ENCODE data around the gene MPDZ. TPM values are rescaled to one million over a fixed set of nuclear protein-coding genes. Genes with fewer than 3 reads are reported as not detected.

MPDZ gene
- total RNA-seq, 1 experiment from 2014 or later, result 46.7 TPM

DNA sequence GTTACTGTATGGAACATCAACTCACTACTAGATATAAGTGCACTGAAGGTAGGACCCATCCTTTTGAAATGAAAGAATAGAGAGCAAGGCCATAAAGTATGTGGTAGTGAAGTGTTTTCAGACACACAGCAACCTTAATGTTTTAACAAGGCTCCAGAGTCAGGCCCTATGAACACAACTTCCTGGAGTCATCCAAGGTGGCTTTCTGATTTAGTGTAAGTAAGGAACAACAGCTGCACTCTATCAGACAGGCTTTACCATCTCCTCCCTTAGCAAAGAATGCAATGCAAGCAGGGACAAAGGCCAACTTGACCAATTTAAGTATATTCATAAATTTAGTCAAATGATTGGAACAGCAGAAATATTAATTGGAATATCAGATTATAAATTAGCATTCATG, 90.1 kb downstream of the MPDZ start:
- Histone ChIP-seq H2BK15ac (ENCODE audit: low read depth, low read length) (no peak overlapping the region), H3K9ac (ENCODE audit: extremely low read depth, insufficient read length, low read length) (no peak overlapping the region)
- TF ChIP-seq, protein P1, sequence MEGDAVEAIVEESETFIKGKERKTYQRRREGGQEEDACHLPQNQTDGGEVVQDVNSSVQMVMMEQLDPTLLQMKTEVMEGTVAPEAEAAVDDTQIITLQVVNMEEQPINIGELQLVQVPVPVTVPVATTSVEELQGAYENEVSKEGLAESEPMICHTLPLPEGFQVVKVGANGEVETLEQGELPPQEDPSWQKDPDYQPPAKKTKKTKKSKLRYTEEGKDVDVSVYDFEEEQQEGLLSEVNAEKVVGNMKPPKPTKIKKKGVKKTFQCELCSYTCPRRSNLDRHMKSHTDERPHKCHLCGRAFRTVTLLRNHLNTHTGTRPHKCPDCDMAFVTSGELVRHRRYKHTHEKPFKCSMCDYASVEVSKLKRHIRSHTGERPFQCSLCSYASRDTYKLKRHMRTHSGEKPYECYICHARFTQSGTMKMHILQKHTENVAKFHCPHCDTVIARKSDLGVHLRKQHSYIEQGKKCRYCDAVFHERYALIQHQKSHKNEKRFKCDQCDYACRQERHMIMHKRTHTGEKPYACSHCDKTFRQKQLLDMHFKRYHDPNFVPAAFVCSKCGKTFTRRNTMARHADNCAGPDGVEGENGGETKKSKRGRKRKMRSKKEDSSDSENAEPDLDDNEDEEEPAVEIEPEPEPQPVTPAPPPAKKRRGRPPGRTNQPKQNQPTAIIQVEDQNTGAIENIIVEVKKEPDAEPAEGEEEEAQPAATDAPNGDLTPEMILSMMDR (conservative IDR thresholded peaks at IDR 0.05), result no peak

More for the DNA sequence above, 90.1 kb downstream of the MPDZ start:
- no peaks in the 10 kb centered on the region for H3K9me3 Mint-ChIP-seq
- Histone ChIP-seq H3K27me3 (ENCODE audit: insufficient read depth, low read length) (no peaks in the 10 kb centered on the region), H3K4me2 (ENCODE audit: insufficient read depth, insufficient read length, low read length) (no peak overlapping the region), H2AFZ (ENCODE audit: low read length) (no peak overlapping the region), H3K56ac (ENCODE audit: insufficient read length, low read depth, low read length) (no peak overlapping the region), H3K4me1 (ENCODE audit: insufficient read depth, low read length) (no peaks in the 10 kb centered on the region), H3K27ac (ENCODE audit: insufficient read length, low read depth, low read length) (no peak overlapping the region), H3K79me1 (ENCODE audit: insufficient read depth, low read depth, low read length, poor library complexity, severe bottlenecking) (no peaks in the 10 kb centered on the region), H3T11ph (ENCODE audit: low read length) (no peak overlapping the region), H2BK120ac (ENCODE audit: low read depth, low read length, poor library complexity, severe bottlenecking) (no peak overlapping the region), H3K4ac (ENCODE audit: low read depth, low read length) (no peak overlapping the region), H2BK20ac (ENCODE audit: low read depth, low read length, poor library complexity, severe bottlenecking) (no peak overlapping the region), H2AK5ac (ENCODE audit: insufficient read length, low read length) (no peak overlapping the region), H3K23me2 (ENCODE audit: insufficient read length, low read depth, low read length, poor library complexity, severe bottlenecking) (no peaks in the 10 kb centered on the region), H2BK12ac (ENCODE audit: insufficient read length, low read depth, low read length) (no peak overlapping the region), H4K91ac (ENCODE audit: insufficient read length, low read depth, low read length) (no peak overlapping the region), H3K79me2 (ENCODE audit: insufficient read depth, low read length) (no peaks in the 10 kb centered on the region), H4K20me1 (ENCODE audit: control insufficient read depth, insufficient read depth, insufficient read length) (no peaks in the 10 kb centered on the region), H3K14ac (ENCODE audit: insufficient read depth, low read length) (no peak overlapping the region), H4K8ac (replicated peaks; ENCODE audit: insufficient read length, low read depth, low read length) (no peak overlapping the region), H3K18ac (ENCODE audit: insufficient read length, low read depth, low read length) (no peak overlapping the region), H4K5ac (ENCODE audit: insufficient read length, low read depth, low read length) (no peak overlapping the region), H3K23ac (ENCODE audit: insufficient read length, low read depth, low read length) (no peak overlapping the region), H2BK5ac (ENCODE audit: insufficient read length, low read length) (no peak overlapping the region), H3K9me3 (ENCODE audit: control insufficient read depth, low read depth, low read length) (no peaks in the 10 kb centered on the region)
- no peaks in the 10 kb centered on the region for H3K27me3 Mint-ChIP-seq (ENCODE audit: low read depth)
- H3K4me1 Mint-ChIP-seq, result no peaks in the 10 kb centered on the region
- peaks cover 5 to 54% (median 31%) of the 10 kb centered on the region in 3 experiments for H3K36me3 Mint-ChIP-seq (ENCODE audit: insufficient read depth in 1 of 3, low read depth in 3 of 3)
- DNase-seq, result no peak
- H3K27ac Mint-ChIP-seq, result no peak overlapping the region
- H3K4me3 Mint-ChIP-seq, result no peak overlapping the region
